ENCODE results near the gene GPX2.

GPX2 gene

GRCh38 chr14:64912261-64912660 lies 30.3 kb downstream of the GPX2 start:
- no peak for DNase-seq

- DNase-seq: no peak
Observed at GRCh38 chr14:64910847-64911495, 31.6 kb downstream of the GPX2 start.

- DNase-seq: no peak
Observed at GRCh38 chr14:64906022-64906421, 36.5 kb downstream of the GPX2 start.

GRCh38 chr14:64899958-64900357 lies 42.6 kb downstream of the GPX2 start:
- DNase-seq: no peak

GRCh38 chr14:64891839-64892375 lies 50.6 kb downstream of the GPX2 start:
- peak; percentile 24 for DNase-seq

- no peak for DNase-seq
Observed at GRCh38 chr14:64891173-64891838, 51.2 kb downstream of the GPX2 start.

GRCh38 chr14:64889352-64889751 lies 53.2 kb downstream of the GPX2 start:
- DNase-seq: no peak
